GM21576 (cell line): ENCODE data around the gene KIAA1217.

Source experiments
- ATAC-seq: cut with Tn5 transposase; IDR thresholded peaks from one replicate; pipeline ENCODE4 v1.9.1; 2021; ENCODE audit warnings: mild to moderate bottlenecking, moderate library complexity; ENCODE audit not compliant: unreplicated experiment

KIAA1217 gene

DNA sequence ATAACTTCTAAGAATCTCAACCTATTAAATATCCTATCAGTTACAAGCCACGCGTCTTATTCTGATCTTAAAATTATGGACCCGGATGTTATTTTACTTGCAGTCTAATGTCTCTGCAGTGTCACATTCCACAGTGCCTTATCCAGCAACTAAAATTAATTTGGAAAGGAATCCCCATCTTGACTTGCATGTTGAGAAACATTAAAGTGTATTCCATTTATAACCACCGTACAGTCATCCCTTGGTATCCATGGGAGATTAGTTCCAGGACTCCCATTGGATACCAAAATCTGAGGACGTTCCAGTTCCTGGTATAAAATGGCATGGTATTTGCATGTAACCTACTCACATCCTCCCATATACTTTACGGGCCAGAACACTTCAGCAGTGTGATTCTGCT lies 320.0 kb downstream of the KIAA1217 start:
- ATAC-seq: no peak

DNA sequence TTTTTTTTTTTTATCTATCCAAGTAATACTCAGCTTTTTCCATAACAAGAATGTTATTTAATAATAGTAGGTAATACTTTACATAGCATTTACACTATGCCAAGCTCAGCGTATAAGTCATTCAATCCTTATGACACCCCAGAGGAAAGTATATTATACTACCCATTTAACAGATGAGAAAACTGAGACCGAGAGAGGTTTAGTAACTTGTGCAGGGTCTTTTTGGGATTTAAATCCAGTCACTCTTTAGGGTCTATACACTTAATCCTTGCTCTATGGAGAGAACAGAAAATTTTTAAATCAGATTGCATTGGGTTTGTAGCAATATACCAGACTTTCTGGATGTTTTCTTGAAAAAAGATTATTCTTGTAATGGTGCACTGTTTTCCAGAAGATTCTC lies 322.5 kb downstream of the KIAA1217 start:
- ATAC-seq: no peak

DNA sequence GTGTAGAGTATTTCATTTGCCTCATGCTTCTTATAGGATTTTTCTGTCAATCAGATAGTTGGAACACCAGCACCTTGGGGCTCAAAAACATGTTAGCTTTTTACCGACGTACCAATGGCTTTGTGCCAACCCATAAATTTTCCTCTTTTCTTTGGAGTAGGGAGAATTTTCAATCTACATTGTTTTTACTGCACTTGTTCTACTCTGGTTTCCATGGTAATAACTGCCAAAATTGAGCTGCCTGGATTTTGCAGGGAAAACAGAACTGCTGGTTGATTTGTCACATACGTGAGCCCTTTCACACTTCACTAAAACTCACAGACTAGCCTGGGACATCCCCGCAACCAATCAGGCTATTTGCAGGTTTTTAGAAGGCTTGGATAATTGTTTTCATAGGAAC lies 325.0 kb downstream of the KIAA1217 start:
- no peak for ATAC-seq

DNA sequence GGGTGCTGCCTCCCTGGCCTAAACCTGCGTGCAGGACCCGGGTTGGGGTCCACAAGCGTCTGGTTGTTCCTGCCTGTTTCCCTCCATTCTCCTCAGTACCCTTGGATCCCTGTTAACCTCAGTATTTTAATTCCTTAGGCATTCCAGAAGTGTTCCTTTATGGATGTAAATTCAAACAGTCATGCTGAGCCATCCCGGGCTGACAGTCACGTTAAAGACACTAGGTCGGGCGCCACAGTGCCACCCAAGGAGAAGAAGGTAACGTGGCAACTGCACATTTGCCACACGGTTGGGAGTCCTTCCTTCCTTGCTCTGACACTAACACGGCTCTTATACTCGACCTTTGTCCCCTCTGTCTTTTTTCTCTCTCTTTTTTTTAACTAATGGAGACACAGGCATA lies 327.7 kb downstream of the KIAA1217 start:
- no peak for ATAC-seq

DNA sequence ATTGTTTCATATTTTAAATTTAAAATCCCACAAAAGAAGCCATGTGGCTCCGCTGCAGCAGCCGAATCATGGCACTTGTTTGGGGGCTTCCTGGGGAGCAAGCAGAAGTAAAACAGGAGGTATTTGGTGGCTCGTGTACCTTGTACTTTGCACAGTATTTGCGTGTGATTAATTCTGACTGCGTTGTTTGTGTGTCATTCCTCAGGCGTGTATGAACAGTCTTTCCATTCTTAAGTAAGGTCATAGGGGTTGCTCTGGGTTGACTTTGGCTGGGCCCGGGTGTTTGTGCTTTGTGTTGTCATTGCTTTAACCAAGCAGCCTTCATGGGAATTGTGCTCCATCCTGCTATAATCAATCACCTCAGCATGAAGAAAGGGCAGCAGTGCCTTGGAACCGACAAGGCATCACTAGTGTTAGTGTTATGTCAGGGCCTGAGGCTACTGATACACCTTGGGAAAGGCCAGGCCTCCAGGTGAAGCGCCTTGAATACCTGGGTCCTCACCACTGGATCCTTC lies 332.4 kb downstream of the KIAA1217 start:
- ATAC-seq: no peak

DNA sequence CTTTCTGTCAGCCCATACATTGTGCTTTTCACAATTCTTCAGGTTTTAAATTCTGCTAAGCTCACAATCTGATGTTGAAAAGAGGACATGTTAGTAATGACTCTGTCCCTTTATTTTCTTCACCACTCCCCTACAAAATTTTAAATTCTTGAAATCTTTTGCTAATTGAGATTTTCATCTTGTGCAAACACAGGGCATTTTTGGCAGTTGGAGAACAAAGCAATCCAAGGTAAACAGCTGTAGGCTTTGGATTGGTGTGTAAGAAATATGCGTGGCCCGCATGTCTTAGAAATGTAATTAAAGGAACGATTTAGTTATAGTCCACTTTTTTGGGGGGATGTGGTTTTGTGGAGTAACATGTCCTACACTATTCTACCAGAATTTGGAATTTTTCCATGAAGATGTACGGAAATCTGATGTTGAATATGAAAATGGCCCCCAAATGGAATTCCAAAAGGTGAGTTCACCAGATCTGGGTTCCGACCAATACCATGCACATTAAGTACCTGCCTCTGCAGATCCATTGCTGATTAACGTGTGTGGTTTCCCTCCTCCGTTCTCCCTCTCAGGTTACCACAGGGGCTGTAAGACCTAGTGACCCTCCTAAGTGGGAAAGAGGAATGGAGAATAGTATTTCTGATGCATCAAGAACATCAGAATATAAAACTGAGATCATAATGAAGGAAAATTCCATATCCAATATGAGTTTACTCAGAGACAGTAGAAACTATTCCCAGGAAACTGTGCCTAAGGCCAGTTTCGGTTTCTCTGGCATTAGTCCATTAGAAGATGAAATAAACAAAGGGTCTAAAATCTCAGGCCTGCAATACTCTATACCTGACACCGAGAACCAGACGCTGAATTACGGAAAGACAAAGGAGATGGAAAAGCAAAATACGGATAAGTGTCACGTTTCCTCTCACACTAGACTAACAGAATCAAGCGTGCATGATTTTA lies 333.7 kb downstream of the KIAA1217 start:
- no peak for ATAC-seq

DNA sequence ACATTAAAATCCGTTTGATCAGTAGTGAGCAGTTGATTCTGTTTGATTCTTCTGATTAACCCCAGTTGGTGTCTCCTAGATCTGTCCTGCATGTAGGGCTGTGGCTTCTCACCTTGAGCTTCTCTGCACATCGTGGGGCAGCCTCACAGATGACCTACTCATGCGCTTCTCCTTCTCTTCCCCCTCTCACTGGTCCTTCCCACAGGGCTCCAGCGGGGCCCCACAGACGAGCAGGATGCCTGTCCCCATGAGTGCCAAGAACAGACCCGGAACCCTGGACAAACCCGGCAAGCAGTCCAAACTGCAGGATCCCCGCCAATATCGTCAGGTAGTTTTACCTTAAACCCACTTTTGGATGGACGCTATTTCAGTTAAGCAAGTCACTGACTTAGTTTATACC lies 335.8 kb downstream of the KIAA1217 start:
- no peak for ATAC-seq

DNA sequence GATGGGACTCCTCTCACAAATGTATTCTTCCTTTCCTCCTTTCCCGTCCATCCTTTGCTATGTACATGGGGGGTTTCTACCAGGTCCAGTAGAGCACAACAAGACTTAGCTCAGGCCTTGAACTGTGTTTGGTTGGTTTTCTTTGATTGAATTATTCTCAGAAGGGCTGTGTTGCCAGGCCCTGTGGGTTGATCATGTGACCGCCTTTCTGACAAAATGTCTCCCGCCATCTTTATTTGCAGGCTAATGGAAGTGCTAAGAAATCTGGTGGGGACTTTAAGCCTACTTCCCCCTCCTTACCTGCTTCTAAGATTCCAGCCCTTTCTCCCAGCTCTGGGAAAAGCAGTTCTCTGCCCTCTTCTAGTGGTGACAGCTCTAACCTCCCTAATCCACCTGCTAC lies 336.6 kb downstream of the KIAA1217 start:
- no peak for ATAC-seq

DNA sequence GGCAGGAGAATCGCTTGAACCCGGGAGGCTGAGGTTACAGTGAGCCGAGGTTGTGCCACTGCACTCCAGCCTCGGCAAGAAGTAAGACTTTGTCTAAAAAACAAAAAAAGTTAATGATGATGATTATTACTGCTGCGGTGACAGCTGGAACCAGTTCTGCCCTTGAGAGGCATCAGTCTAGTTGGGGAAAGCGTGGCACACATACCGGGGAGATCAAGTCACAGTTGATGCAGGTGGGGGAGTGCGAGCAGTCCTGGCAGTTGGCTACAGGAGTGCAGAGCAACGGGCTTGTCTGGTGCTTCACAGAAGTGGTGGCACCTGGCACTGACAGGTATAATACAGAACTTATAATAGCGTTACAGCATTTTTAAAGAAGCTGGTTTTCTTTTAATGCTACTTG lies 341.7 kb downstream of the KIAA1217 start:
- no peak for ATAC-seq

DNA sequence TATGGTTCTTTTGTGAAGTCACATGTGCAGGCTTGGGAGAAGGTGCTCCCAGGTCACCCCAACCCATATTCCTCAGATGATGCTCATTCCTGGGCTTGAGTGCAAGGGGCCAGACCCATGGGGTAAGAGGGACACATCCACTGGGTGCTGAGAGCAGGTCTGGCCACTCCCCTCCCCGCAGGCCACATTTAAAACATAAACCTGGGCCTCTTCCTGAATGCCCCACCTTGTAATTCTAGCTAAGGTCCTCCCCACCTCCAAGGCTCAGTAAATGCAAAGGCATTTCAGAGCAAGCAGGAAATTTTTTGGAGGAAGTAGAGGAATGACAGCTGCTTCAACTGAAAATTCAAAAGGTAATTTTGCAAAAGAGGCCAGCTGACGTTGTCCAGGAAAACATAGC lies 342.2 kb downstream of the KIAA1217 start:
- no peak for ATAC-seq

DNA sequence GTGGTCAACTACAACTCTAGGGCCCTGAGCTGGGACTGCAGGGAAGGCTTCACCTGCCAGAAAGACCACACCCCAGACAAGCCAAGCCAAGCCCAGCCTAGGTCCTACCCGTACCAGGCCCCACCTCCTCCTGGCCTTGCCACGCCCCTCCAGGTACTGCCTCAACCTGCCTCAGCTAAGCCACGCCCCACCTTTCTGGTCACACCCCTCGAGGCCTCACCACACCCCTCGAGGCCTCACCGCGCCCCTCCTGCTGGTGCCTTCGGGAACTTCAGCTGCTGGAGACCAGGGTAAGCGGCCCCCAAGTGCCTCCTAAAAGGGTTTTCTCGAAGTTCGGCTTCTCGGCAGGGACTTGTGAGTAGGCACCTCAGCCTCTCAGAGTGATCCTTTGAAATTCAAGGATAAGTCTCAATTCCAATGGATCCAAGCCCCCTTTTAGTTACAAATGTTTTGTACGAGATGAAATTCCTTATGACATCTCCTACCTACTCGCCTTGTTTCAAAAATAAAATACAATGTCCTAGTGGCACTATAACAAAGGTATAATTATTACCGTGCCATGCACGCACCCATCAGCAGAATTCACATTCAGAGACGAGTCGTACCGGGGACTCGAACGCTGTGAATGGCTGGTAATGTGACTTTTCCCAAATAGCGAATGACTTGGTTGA lies 343.5 kb downstream of the KIAA1217 start:
- ATAC-seq: no peak

DNA sequence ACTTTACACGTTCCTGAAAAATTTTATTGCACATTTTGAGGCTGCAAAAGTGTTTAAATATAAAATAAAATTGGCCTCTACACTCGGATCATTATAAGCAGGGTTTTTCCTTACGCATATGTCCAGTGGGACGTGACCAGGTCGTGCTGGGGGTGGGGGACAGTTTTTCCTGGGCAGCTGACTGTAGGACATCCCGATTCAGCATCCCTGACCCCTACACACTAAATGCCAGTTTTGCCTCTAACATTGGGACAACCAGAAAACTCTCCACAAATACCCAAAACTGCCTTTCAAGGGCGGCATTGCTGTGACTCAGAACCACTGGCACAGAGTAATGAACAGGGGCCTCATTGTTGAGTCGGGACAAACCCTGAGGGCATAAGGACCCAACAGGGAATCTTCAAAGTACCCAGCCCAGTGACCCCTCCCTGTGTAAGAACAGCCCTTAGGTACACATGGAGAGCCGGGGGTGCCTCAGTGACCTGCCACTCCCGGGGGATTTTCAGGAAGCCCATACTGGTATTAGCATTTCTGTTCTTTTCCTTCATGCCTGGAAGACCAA lies 344.2 kb downstream of the KIAA1217 start:
- ATAC-seq: no peak

DNA sequence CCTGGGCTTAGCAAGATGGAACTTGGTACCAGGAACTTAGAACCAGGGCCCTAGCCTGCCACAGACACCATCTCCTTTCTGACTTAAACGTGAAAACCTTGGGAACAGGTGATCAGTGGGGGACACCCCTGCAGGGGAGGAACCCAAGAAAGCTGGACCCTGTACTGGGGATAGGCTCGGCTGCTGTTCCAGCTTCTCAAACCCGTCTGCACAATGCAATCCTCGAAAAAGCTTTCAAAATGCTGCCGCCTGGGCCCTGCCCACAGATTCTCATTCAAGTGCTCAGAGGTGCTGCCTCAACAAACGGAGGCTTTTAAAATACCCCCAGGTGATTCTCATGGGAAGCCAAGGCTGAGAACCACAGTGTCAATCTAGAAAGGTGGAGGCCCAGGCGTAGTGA lies 345.1 kb downstream of the KIAA1217 start:
- no peak for ATAC-seq

DNA sequence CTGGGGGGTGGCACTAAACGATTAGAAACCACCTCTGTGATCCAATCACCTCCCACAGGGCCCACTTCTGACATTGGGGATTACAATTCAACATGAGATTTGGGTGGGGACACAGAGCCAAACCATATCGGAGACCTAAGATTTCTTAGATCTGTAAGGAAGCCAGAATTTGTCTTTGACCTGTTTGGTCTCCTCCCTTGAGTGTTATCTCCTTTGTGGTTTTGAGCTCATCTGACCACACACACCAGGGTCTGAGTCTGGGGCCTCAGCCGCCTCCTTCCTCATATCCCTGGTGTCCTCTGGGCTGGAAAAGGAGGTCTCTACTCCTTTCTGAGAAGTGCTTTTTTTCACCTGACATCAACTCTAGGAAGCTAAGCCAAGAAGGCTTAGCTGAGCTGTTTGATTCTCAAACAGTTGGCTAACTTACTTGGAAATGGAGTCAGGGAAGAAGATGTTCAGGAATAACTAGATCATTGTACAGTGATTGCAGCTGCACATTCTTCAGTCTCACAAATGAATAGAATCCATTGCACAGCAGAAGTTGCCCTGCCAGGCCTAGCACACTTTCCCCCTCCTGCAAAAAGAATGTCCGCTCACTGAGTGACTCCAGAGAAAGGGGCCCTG lies 347.3 kb downstream of the KIAA1217 start:
- ATAC-seq: no peak

DNA sequence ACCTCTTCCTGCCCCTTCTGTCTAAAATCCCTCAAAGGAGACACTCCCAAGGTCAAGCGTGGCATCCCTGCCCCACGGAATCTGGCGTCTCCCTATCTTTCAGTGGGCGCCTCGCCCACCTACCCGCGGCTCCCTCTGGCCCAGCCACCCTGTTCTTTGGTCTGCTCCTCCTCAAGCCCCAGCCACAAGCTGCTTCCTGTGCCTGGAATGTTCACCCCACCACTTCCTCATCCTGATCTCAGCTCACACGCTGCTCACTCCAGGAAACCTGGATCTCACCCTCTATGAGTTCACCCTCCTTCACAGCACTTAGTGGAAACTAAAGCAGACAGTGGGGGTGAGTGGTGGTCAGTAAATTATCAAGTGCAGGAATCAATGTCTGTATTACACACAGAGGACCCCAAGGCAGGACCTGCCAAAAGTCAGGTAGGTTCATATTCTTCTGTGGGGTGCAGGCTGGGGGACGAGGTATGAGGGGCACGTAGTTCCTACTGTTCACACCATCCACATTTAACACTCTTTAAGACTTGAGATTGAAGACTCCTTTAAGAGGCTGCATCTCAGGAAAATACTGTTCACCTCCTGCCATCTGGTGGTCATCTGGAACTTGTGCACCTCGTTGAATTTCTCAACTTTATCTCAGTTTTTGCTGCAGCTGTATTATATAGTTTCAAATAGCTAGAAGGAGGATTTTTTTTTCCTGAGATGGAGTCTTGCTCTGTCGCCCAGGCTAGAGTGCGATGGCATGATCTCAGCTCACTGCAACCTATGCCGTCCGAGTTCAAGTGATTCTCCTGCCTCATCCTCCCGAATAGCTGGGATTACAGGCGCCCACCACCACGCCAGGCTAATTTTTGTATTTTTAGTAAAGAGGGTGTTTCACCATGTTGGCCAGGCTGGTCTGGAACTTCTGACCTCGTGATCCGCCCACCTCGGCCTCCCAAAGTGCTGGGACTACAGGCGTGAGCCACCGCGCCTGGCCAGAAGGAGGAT lies 348.1 kb downstream of the KIAA1217 start:
- ATAC-seq: peak; percentile 54

DNA sequence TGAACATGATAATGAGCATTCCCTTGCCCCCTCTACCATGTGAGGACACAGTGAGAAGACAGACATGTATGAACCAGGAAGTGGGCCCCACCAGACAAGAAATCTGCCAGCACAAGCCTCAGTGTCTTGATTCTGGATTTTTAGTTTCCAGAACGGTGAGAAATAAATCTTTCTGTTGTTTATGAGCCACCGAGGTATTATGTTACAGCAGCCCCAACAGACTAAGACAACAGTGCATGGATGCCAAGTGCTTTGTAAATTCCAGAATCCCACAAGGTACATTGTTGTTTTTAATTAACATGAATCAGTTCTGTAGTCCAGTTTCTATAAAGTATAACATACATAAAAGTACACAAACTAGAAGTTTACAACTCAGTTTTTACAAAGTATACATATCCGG lies 352.5 kb downstream of the KIAA1217 start:
- no peak for ATAC-seq

DNA sequence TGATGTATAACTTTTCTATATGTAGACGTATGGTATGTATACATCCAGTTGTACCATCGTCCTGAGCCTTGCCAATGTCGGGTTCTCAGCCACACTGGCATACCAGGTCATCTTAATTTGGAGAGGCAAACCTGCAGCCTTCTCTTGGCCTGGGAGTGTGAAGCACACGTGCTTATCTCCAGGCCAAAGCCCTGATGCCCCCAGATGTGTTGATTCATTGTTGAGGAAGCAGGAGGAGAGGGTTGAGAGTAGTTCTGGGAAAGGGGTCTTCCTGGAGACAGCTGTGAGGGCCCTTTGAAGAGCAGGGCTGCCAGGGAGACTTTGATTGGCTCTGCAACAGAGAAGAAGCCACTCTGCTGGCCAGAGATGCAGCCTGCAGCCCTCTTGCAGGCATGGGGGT lies 359.1 kb downstream of the KIAA1217 start:
- no peak for ATAC-seq

DNA sequence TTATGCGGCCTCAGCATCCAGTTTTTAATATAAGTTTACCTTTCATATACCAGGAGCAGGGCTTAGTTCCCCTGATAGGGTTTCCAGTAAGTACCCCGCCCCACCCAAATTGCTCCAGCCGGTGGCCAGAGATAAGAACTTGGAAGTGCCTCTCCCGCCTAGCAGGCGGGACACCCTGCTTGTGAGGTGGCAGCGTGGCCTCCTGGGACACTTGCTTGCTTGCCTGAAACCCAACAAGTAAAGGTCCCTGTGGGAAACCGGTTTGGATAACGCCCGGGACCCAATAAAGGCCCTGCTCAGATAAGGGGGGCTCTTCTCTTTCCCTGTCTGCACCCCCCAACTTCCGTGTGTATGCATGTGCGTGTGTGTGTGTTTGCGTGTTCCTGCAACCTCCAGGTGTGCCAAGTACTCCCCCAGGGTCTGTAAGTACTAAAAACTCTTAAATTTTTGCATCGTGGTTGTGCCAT lies 360.4 kb downstream of the KIAA1217 start:
- ATAC-seq: no peak

DNA sequence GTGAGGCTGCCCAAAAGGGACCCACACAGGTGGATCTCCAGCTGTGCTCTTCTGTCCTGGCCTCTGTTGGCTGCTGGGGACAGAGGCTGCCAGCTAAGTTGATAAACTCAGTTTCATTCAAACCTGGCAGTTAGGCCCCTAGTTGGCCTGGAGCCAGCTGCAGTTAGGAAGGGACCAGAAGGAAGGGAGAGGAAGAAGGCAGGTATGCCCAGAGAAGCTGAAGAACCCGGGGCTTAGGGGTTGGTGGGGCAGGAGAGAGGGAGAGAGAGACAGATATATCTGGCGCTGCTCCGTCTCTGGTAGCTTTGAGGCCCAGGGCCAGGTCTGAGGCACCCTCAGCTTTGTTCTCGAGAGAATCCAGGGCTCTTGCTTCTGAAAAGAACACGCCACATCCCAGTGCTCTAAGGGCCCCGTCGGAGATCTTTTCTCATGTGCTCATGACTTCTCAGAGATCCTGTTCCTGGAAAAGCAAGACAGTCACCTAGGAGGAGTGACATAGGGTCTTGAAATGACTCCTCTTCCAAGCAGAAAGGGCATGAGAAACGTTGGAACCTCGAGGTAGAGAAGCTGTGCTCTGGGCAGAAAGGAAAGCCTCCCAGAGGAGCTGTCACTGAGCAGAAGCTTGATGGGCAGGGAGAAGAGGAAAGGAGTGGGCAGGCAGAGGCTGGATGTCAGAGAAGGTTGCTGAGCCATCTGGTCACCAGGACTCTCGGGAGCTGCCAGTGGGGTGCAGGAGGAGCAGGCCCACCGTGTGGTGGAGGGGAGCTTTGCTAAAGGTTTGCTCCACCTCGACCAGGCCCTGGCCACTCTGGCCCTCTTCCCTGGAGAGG lies 361.1 kb downstream of the KIAA1217 start:
- ATAC-seq: no peak
